Measurements from ENCODE around the gene SORBS2. TPM values are rescaled to one million over a fixed set of nuclear protein-coding genes. Genes with fewer than 3 reads are reported as not detected.
"Not testable (repeated sequence)": the region's sequence is repeated elsewhere in the genome, so short reads cannot be mapped to it uniquely, and the experiment has no call there.

The SORBS2 gene
- polyA plus RNA-seq, 3 donors = 15.0 to 78.5 (median 18.7) TPM

DNA sequence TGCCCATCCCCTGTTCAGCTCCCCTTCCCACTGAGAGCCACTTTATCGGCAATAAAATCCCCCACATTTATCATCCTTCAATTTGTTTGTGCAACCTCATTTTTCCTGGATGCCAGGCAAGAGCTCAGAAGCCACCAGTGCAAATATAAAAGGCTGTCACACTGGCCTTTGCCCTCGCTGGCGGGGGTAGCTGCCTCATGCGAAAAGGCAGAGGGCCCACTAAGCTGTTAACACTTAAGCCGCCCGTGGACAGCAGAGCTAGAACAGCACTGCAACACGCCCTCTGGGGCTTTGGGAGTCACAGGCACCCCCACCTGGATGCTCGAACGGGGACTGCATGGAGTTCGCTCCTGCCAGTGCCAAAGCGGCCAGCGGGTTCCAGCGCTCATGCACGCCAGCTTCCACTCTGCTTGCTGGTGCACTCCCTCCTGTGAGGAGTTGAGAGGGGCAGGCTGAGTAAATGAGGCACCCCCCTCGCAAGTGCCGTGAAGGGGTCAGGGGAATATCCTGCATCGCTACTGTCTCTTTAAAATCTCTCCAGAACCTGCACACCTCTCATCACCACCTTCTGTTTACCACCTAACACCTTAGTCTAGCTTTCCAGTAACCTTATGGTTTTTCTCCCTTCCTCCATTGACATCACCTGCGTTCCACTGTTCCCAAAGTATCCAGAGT is 99.5 kb downstream of the SORBS2 start:
- H3K27ac ChIP-seq (ENCODE audit: low read depth, low read length) = no peak overlapping the region
- 59 to 79% (median 77%) methylated on average over 18 of the region's 18 CpGs for WGBS, 3 donors

DNA sequence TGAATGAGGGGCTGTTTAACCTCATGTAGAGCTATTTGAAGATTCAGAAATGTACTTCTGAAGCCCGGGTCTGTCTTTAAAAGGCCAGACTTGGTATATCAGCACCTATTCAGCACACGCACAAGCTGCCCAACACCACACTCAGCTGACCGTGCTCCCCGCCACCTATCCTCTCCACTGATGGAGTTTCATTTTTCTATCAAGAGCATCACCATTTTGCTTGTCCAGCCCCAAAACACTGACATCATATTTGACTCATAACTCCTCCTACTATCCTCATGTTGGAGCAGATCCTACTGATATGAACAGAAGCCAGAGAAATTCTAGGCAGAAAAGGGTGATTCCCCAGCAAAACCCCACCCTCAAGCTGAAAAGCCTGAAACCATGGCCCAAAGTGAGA is 100.3 kb downstream of the SORBS2 start:
- 71 to 72% (median 71%) methylated on average over 4 of the region's 4 CpGs for WGBS, 3 donors
- no peak overlapping the region for H3K27ac ChIP-seq (ENCODE audit: low read depth, low read length)

DNA sequence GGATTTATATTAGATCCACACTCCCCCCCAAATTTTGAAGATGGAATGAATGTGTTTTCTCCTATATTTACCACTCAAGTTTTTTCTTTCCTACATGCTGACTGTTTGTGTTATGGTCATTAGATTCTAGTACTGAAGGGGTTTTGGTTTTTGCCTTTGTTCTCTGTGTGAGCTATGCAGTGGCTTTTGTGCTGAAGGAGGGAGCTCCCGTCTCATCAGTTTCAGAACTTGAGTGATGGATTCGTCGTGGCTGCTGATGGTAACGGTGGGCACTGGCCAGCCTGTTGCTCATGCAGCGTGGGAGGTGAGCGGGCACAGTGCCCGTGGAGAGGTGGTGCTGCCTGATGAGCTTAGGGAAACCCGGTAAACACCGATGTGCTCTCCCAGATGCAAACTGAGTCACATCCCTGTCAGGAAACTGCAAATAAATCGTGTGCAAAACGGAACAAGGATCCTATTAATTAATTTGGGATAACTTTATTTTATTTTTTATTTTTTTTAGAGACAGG is 101.5 kb downstream of the SORBS2 start:
- 63 to 72% (median 65%) methylated on average over 11 of the region's 11 CpGs for WGBS, 3 donors
- H3K27ac ChIP-seq (ENCODE audit: low read depth, low read length) = no peak overlapping the region

DNA sequence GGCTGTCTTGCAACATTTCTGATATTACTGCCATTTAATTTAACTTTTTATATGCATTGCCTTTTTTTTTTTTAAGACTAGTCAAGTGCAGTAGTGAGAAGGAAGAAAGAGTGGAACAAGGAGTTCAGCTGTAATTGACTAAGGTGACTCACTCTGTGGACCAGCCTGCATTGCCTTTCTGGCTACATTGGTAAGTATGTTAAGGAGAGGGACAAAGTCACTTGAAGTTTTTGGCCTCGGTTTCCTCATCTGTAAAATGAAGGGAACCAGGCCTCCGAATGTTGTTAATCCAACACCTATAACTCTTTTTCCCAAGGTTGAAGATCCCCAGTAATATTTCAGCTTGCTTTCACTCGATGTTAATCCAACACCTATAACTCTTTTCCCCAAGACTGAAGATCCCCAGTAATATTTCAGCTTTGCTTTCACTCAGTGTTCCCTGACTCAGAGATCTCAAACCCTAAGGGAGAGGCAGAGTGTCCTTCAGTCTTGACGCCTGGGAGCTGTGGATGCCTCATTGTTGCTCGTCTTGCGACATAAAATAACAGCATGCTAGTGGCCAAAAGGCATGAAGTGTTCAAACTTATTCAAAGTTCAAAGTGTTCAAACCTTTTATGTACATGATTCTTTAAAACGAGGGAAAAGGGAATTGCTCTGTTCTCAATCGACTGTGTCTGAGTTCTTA is 102.0 kb downstream of the SORBS2 start:
- H3K27ac ChIP-seq (ENCODE audit: low read depth, low read length) = no peak overlapping the region
- WGBS, 3 donors = 80 to 87% (median 84%) methylated on average over 7 to 8 of the region's 8 CpGs

DNA sequence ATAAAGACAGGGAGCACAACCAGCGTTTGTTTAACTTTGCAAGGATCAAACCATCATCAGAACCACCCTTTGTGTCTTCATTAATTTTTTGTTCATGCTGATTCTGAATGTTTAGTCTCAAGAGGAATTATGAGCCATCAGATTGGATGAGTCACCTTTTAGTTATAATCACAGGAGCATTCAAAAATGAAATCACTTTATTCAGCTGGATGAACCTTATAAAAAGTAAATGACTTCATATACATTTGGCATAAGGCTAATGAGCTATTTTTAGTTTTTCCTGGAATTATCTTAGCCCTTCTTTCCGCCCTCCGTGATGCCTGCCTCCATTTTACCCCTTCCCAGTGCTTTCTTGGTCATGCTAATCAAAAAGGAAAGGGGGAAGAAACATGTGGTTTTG is 103.6 kb downstream of the SORBS2 start:
- WGBS, 3 donors = 30 to 58% (median 38%) methylated on average over 3 of the region's 3 CpGs
- H3K27ac ChIP-seq (ENCODE audit: low read depth, low read length) = no peak overlapping the region

DNA sequence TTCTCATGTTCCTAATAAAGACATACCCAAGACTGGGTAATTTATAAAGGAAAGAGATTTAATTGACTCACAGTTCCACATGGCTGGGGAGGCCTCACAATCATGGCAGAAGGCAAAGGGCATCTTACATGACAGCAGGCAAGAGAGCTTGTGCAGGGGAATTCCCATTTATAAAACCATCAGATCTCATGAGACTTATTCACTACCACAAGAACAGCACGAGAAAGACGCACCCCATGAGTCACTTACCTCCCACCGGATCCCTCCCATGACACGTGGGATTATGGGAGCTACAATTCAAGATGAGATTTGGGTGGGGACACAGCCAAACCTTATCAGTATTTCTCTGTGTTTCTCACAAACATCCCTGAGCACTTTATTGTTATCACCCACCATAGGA is 104.4 kb downstream of the SORBS2 start:
- H3K27ac ChIP-seq (ENCODE audit: low read depth, low read length) = not testable (repeated sequence)
- 60 to 87% (median 65%) methylated on average over 4 of the region's 4 CpGs for WGBS, 3 donors

DNA sequence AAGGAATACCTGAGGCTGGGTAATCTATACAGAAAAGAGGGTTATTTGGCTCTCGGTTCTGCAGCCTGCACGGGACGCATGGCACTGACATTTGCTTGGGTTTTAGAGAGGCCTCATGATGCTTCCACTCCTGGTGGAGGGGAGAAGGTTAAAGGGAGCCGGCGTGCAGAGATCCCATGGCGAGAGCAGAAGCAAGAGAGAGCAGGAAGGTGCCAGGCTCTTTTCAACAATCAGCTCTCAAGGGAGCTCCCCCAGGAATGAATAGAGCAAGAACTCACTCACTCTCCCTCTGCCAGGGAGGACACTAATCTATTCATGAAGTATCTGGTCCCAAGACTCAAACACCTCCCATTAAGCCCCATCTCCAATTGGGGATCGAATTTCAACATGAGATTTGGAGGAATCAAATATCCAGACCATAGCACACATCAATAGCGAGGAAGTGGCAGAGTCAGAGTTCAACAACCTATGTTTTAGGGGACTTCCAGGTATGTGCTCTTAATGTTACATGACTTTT is 109.8 kb downstream of the SORBS2 start:
- 93 to 96% (median 95%) methylated on average over 8 of the region's 8 CpGs for WGBS, 3 donors
- H3K27ac ChIP-seq (ENCODE audit: low read depth, low read length) = no peak overlapping the region

DNA sequence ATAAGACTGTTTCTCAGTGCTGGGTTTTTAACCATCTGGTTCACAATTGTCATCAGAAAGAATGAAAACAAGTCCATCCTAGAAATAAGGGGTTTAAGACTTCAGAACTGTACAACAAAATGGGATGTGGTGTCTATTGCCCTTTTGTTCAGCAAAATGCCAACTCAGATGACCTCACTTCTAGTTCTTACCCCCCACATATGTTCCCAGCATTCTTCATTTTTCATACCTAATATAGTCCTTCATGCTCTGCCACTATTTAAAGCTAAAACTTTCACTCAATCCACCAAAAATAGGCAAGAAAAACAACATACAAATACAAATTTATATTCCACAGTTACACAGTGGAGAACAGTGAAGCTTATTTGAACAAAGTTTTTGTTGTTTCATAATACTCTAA is 111.4 kb downstream of the SORBS2 start:
- no peak overlapping the region for H3K27ac ChIP-seq (ENCODE audit: low read depth, low read length)

DNA sequence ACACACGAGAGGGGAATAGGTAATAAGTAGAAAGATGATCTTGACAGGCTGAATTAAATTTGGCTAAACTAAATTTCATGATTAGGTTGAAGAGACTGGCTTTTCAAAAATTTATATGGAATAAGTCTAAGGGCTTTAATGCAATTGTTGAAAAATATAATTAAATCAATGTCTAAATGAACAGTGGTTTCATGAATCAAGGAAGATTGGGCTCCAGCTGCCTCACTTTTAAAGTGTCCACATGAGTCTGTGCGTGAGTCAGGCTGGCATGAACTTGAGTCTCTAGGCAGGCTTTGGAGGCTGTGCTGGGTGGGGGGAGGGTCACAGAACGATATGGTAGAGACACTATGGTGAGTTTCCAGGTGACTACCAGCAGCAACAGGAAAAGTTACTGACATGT is 111.9 kb downstream of the SORBS2 start:
- no peak overlapping the region for H3K27ac ChIP-seq (ENCODE audit: low read depth, low read length)
- WGBS, 3 donors = 50 to 85% (median 82%) methylated on average over 3 of the region's 3 CpGs

DNA sequence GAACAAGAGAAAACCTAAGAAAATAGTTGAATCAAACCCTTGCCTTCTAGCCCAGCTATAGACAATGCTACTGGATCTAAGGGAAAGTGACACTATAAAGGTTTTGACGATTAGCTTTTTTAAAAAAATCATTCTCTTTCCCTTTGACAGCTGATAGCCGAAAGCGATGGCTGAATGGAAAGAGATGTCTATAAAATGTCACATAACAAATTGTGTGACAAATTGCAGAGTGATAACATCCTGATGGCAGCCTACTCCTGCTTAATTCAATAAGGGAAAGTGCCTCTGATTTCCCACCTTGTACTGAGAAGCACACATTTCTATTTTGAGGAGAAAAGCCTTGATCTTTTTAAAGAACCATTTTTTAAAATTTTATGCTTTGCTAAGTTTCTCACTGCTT is 114.5 kb downstream of the SORBS2 start:
- WGBS, 3 donors = 67 to 90% (median 86%) methylated on average over 3 of the region's 3 CpGs
- H3K27ac ChIP-seq (ENCODE audit: low read depth, low read length) = no peak overlapping the region

DNA sequence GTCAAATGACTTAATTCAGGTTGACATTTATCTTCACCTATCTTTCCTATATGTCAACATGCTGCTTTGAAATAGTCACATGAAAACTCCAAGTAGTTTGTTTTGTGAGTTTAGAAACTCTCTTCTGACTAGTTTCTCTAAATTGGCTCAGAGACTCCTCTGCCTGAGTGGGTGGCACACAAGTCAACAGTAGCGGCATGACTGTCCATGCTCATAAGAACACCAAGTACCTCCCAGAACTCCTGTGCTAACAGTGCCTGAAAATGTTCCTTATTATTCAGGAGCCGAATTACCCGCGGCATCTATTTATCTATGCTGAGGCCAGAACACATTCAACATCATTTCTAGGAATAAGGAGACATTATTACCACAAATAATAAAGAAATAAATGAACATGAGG is 116.3 kb downstream of the SORBS2 start:
- H3K27ac ChIP-seq (ENCODE audit: low read depth, low read length) = no peak overlapping the region
- 92 to 95% (median 95%) methylated on average over 4 of the region's 4 CpGs for WGBS, 3 donors

DNA sequence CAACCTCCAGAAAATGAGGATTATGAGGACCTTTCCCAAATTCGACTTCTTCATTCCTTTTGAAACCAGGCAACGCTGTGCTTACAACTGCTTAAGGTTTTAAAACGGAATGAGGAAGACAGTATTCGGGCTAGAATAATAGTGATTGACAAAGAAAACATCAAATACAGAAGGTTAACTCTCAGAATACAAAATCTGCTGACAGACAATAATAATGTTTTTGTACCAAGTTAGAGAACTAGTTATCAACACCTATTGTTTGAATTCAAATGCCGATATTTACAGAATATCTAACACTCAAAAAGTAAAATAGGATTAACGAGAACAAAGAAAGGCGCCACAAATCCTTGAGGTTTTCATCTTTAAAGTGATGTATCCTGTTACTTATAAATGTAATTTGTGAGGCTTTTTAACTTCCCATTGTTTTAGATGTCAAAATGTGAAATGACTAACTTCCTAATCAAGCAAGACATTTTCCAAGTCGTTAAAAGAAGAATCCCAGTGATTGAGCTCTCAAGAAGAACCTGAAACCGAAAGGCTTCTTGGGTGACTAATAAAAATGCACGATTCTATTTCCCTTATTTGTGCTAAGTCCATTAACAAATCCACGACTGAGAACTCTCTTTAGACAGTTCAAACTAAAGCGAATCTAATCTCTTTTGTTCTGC is 118.3 kb downstream of the SORBS2 start:
- H3K27ac ChIP-seq (ENCODE audit: low read depth, low read length) = no peak overlapping the region
- WGBS, 3 donors = 69 to 71% (median 71%) methylated on average over 12 of the region's 12 CpGs

DNA sequence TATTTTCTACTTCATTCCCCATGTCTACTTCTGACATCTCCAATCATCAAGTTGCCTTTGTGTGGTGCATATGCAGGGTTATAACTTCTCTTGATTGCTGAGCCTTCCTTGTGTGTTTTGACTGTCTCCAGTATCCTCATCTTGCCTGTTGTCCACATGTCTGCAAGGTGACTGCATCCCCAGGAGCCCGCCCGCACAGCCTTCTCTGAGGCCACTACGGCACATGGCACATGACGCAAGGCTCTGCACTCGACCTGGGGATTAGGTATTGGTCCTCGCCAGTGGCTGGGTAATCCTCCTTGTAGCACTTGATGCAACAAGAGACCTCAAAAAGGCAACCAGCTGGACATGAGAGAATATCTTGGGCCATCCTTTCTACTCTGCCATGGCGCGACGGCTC is 122.6 kb downstream of the SORBS2 start:
- 85 to 97% (median 96%) methylated on average over 9 of the region's 9 CpGs for WGBS, 3 donors
- H3K27ac ChIP-seq (ENCODE audit: low read depth, low read length) = no peak overlapping the region

DNA sequence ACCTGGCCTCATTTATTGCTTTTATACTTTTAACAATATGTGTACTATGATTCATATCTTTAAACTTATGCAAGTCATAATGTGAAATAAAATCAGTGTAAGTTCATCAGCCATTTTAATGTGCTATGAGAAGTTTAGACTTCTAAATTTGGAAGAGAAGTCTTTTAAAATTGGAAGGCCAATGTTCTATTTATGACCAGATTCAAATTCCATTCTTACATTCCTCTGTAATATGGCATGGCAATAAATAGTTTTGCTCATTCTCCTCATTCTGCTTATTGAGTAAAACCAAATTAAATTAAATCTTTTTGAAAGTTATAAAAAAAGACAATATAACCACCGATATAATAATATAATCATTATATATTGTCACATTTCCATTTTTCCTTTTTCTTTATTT is 126.2 kb downstream of the SORBS2 start:
- 85 to 95% (median 89%) methylated on average over 1 of the region's 1 CpG for WGBS, 3 donors
- H3K27ac ChIP-seq (ENCODE audit: low read depth, low read length) = no peak overlapping the region

DNA sequence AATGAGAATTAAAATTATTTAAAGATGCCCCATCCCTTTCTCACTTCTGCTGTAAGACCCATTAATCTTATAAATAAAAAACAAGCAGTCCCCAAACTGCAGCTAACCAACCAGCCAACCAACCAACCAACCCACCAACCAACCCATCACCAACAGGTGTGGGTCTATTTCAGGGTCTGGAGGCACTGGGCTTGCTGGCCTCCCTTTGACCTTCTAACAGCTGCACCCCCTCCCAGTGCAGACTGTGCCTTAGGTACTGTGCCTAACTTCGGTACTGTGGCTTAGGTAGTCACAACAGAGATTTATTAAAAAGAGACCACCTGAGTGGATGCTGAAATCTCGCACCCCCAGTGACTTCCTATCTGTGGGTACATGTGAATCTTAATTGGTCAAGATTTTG is 128.1 kb downstream of the SORBS2 start:
- WGBS, 3 donors = 88 to 96% (median 94%) methylated on average over 2 of the region's 2 CpGs
- no peak overlapping the region for H3K27ac ChIP-seq (ENCODE audit: low read depth, low read length)

DNA sequence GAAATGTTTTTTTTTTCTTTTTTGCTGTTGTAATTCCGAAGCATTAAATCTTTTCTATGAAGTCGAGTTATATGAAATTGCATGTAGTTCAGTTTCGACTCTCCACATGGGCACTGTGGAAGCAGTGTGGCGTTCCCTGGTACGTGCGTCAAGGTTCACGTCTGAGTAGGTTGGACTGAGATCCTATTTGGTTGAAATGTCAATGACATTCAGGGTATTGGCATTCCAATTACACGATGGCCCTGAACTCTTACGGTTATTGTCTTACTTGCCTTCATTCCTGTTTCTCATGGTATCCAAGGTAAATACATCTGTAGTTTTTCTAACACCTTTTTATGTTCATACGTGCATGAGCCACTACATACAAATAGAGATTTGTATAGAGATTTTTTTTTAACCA is 128.8 kb downstream of the SORBS2 start:
- no peak overlapping the region for H3K27ac ChIP-seq (ENCODE audit: low read depth, low read length)
- 82 to 96% (median 95%) methylated on average over 10 of the region's 10 CpGs for WGBS, 3 donors

DNA sequence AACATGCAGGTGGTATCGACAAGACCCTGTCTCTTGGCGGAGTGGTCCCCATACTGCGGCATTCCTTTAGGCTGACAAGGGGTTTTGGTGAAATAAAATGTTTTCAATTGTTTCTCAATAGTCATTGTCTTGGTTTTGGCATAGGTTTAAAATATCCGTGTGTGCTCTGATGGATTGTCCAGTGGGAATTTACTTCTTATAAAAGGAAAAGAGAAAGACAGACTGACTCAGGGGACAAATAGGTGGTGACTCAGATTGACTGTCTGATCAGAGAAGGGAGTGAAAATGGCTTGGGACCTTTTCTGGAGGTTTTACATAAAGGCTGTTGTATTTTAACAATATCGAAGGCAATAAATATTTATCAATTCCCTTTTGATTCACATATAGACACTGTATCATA is 129.8 kb downstream of the SORBS2 start:
- no peak overlapping the region for H3K27ac ChIP-seq (ENCODE audit: low read depth, low read length)
- WGBS, 3 donors = 83 to 90% (median 87%) methylated on average over 5 of the region's 5 CpGs

DNA sequence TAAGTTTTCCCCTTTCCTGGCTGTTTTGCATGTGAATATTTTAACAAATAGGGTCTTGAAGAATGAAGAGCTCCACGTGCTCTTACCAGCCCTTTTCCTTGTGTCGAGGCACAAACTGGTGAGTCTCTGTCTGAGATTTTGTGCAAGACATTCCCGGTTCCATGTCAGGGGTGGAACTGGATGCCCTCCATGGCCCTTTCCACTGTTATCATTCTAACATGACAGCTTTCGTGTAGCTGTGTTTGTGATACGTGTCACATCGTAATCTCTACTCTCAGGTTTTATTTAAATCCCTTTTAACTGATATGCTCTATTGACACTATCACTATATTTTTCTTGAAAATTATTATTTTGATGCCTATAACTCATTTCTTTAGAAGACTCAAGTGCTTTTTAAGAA is 130.4 kb downstream of the SORBS2 start:
- 67 to 90% (median 85%) methylated on average over 6 of the region's 6 CpGs for WGBS, 3 donors
- no peak overlapping the region for H3K27ac ChIP-seq (ENCODE audit: low read depth, low read length)

DNA sequence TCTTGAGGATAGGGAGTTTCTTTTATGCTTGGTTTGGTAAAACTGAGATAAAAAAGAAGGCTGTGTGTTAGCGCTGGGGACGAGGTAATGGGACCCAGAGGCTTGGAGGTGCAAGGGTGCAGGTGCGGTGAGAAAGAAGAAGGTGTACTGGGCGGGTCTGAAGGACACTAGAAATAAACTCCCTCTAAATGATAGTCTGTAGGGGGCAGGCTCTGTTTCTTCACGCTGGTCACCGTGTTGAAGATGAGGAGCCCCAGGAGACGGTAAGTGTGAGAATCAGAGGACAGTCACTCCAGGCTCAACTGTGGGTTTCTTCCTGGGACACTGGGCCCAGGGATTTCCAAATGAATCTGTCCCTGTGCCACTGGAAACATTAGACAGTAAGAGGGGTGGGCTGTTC is 131.4 kb downstream of the SORBS2 start:
- 86 to 95% (median 89%) methylated on average over 7 of the region's 7 CpGs for WGBS, 3 donors
- no peak overlapping the region for H3K27ac ChIP-seq (ENCODE audit: low read depth, low read length)
